IMR-90 (cell line): ENCODE results near the gene MAPKAP1. TPM values are rescaled to one million over a fixed set of nuclear protein-coding genes. Genes with fewer than 3 reads are reported as not detected.

ENCODE experiments used
- ATAC-seq: fragments of 200-7000 bp; cut with Tn5 transposase; 2 replicates; pipeline ENCODE4 v1.9.1; 2020; ENCODE audit warnings: low read depth, mild to moderate bottlenecking, moderate library complexity
- BruUV-seq: library from RNA; stranded (reverse); fragments of 400-500 nt; replicated peaks from 2 replicates; lab custom pipeline; 2021; lab: Mats Ljungman, UMichigan
- CTCF ChIA-PET: fragments of 300-600 bp; formaldehyde crosslinking; extraction: SDS; loops from one replicate; lab custom pipeline; 2021; ENCODE audit warnings: antibody characterized with exemption; lab: Yijun Ruan, JAX
- POLR2A ChIA-PET: fragments of 300-600 bp; sonication (Branson Sonifier 250); formaldehyde crosslinking; loops from one replicate; lab custom pipeline; 2022; ENCODE audit warnings: antibody characterized with exemption; ENCODE audit not compliant: unreplicated experiment; lab: Charles Lee
- DNase-seq: peaks from one replicate; pipeline ENCODE4 v3.0.0; 2013
- H2AFZ ChIP-seq: replicated peaks from 2 replicates; pipeline ENCODE3; 2013; ENCODE audit warnings: low read length, mild to moderate bottlenecking; ENCODE audit not compliant: poor library complexity
- H2AK5ac ChIP-seq: 2 replicates; pipeline ENCODE4 v1.6.1; 2013; ENCODE audit warnings: low read depth, low read length, inconsistent platforms
- H2AK9ac ChIP-seq: replicated peaks from 2 replicates; pipeline ENCODE3; 2013; ENCODE audit warnings: mild to moderate bottlenecking, low read depth, low read length, moderate library complexity; ENCODE audit not compliant: poor library complexity
- H2BK120ac ChIP-seq: 2 replicates; pipeline ENCODE4 v1.6.1; 2013; ENCODE audit warnings: low read depth, low read length, inconsistent platforms
- H2BK15ac ChIP-seq: 3 replicates; pipeline ENCODE4 v1.6.1; 2013; ENCODE audit warnings: low read depth, low read length, inconsistent platforms
- H2BK20ac ChIP-seq: 2 replicates; pipeline ENCODE4 v1.6.1; 2013; ENCODE audit warnings: low read depth, mild to moderate bottlenecking, inconsistent platforms, low read length, moderate library complexity
- H2BK5ac ChIP-seq: 2 replicates; pipeline ENCODE4 v1.6.1; 2013; ENCODE audit warnings: mild to moderate bottlenecking, low read depth, low read length, inconsistent platforms; ENCODE audit not compliant: poor library complexity, severe bottlenecking
- H3K14ac ChIP-seq: replicated peaks from 2 replicates; pipeline ENCODE4 v1.6.1; 2013; ENCODE audit warnings: low read depth, low read length, inconsistent platforms
- H3K18ac ChIP-seq: 2 replicates; pipeline ENCODE4 v1.6.1; 2013; ENCODE audit warnings: low read depth, low read length, control low read depth
- H3K23ac ChIP-seq: 2 replicates; pipeline ENCODE4 v1.6.1; 2013; ENCODE audit warnings: low read depth, low read length, inconsistent platforms
- H3K27ac ChIP-seq: 2 replicates; pipeline ENCODE4 v1.5.1; 2013; ENCODE audit warnings: mild to moderate bottlenecking, control low read depth, low read length; ENCODE audit not compliant: insufficient read depth
- H3K27me3 ChIP-seq: 2 replicates; pipeline ENCODE4 v1.6.1; 2013; ENCODE audit warnings: low read length; ENCODE audit not compliant: control insufficient read depth, insufficient read depth
- H3K36me3 ChIP-seq: 2 replicates; pipeline ENCODE4 v1.6.1; 2013; ENCODE audit warnings: low read length, mixed read lengths; ENCODE audit not compliant: control insufficient read depth, insufficient read depth
- H3K4ac ChIP-seq: 2 replicates; pipeline ENCODE4 v1.6.1; 2013; ENCODE audit warnings: low read depth, low read length, inconsistent platforms
- H3K4me1 ChIP-seq: 2 replicates; pipeline ENCODE4 v1.6.1; 2013; ENCODE audit warnings: low read length, mixed read lengths; ENCODE audit not compliant: control insufficient read depth, insufficient read depth
- H3K4me2 ChIP-seq: 2 replicates; pipeline ENCODE4 v1.6.1; 2013; ENCODE audit warnings: low read depth, mild to moderate bottlenecking, control low read depth, low read length, moderate library complexity
- H3K4me3 ChIP-seq: 2 replicates; pipeline ENCODE4 v1.5.1; 2013; ENCODE audit warnings: low read depth, mild to moderate bottlenecking, control low read depth, low read length, moderate library complexity; ENCODE audit not compliant: insufficient read depth
- H3K56ac ChIP-seq: 2 replicates; pipeline ENCODE4 v1.6.1; 2013; ENCODE audit warnings: low read length, inconsistent platforms; ENCODE audit not compliant: insufficient read depth; ENCODE audit errors: extremely low read depth
- H3K79me1 ChIP-seq, 2 experiments: 2 replicates each; pipeline ENCODE4 v1.6.1; 2013; ENCODE audit warnings: low read length in 2 of 2, inconsistent platforms in 1 of 2, low read depth in 1 of 2
- H3K9ac ChIP-seq: 2 replicates; pipeline ENCODE4 v1.6.1; 2013; ENCODE audit warnings: low read depth, low read length, control low read depth
- H3K9me1 ChIP-seq: 2 replicates; pipeline ENCODE4 v1.6.1; 2013; ENCODE audit warnings: low read length, inconsistent platforms; ENCODE audit not compliant: insufficient read depth
- H3K9me3 ChIP-seq: 2 replicates; pipeline ENCODE4 v1.6.1; 2013; ENCODE audit warnings: low read length; ENCODE audit not compliant: control insufficient read depth, insufficient read depth
- H4K20me1 ChIP-seq: 2 replicates; pipeline ENCODE4 v1.6.1; 2013; ENCODE audit warnings: low read length, inconsistent platforms; ENCODE audit not compliant: insufficient read depth
- H4K5ac ChIP-seq: 2 replicates; pipeline ENCODE4 v1.6.1; 2013; ENCODE audit warnings: mild to moderate bottlenecking, low read depth, low read length, control low read depth
- H4K8ac ChIP-seq, 2 experiments: 2 replicates each; pipeline ENCODE4 v1.6.1; 2013; ENCODE audit warnings: low read depth in 2 of 2, low read length in 2 of 2, control low read depth in 1 of 2, inconsistent platforms in 1 of 2
- H4K91ac ChIP-seq: 2 replicates; pipeline ENCODE4 v1.6.1; 2013; ENCODE audit warnings: low read depth, low read length, inconsistent platforms; ENCODE audit not compliant: insufficient read depth
- CEBPB ChIP-seq: IDR thresholded peaks from 2 replicates; pipeline ENCODE4 v1.6.1; 2012; ENCODE audit warnings: low read depth, low read length, improper control_type of control experiment
- USF2 ChIP-seq: fragments of 150-350 bp; IDR thresholded peaks from 2 replicates; pipeline ENCODE4 v1.6.1; 2017; ENCODE audit warnings: mild to moderate bottlenecking, antibody characterized with exemption, low read length, low read depth
- WGBS, 2 experiments: methylation state at CpG; one replicate each; pipeline versions ENCODE4 v1.1.5 to v1.1.7; 2013; ENCODE audit warnings: missing lambda C conversion rate in 2 of 2; ENCODE audit not compliant: insufficient read length in 1 of 2; ENCODE audit errors: extremely low coverage in 2 of 2; 5-methylcytosine and 5-hydroxymethylcytosine counted together
- dilution Hi-C: fragments of 300-500 bp; cut with HindIII; formaldehyde crosslinking; loops from one replicate; pipeline ENCODE4 v1.14.3; 2018; ENCODE audit warnings: low sequenced_read_pairs; ENCODE audit not compliant: unreplicated experiment
- in situ Hi-C: fragments of 300-500 bp; cut with MboI; formaldehyde crosslinking; loops from 3 replicates; pipeline ENCODE4 v1.14.3; 2019; ENCODE audit warnings: low sequenced_read_pairs, inconsistent platforms, mixed read lengths
- intact Hi-C: fragments of 100-400 bp; cut with micrococcal nuclease; formaldehyde crosslinking; loops from 2 replicates; pipeline ENCODE4 v1.10.0; 2022
- polyA plus RNA-seq, 3 experiments: library from polyadenylated mRNA; depleted of rRNA; stranded (reverse); fragments of >200 nt; gene quantifications; 2 replicates each; pipeline ENCODE4 v1.2.3, GENCODE V29; 2012; ENCODE audit warnings: low replicate concordance in 1 of 3
- total RNA-seq: library from RNA; depleted of rRNA; stranded (reverse); fragments of >200 nt; gene quantifications from 2 replicates; pipeline ENCODE4 v1.2.3, GENCODE V29; 2012

Gene MAPKAP1
- total and polyA plus RNA-seq, 2 of the 4 experiments (the other 2 are of a cell fraction) = 87.2 to 158 TPM

DNA sequence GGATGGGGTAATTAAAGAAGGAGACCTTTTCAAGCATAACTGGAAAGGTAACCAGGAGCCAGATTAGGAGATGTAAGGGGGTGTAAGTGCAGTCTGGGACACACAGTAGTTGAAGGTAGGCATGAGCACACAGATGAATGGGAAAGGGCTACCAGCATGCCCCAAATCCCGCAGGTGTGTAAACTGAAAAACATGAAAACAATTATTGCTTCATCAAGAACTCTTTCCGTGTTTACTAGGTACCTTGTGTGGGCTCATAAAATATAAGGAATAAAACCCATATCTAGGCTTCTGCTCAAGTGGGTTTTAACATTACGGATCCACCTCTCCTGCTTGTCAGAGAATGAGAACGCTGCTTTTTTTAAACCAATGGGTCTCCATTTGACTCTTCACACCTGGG is 1.1 kb downstream of the MAPKAP1 start:
- H2AK9ac ChIP-seq = no peak overlapping the region
- intact Hi-C loops (loop anchor here (5.0 kb wide), 1 partner anchor 299 kb away; no protein-coding TSS in a partner anchor), in situ Hi-C loops (no loop called here), dilution Hi-C loops (no loop called here)
- ChIA-PET CTCF (no interaction called here), POLR2A (no interaction called here)
- H3K27ac ChIP-seq = no peak overlapping the region
- ATAC-seq (no peak), DNase-seq (no peak)
- peak overlapping the region in 1 of 2 experiments; percentile 75; a peak in 2 of 4 replicates for H4K8ac ChIP-seq
- peaks cover 5% of the 10 kb centered on the region for H3K4me1 ChIP-seq
- 0 out of 2 replicates have a peak overlapping the region, but pooled peaks have one; percentile 40 for H3K56ac ChIP-seq
- H3K9me1 ChIP-seq = peaks cover 16% of the 10 kb centered on the region
- no peak overlapping the region for H3K18ac ChIP-seq
- peak overlapping the region; percentile 75; the same call in 1 of the 2 replicates for H3K14ac ChIP-seq
- H2AK5ac ChIP-seq = no peak overlapping the region
- no peak overlapping the region for H2BK120ac ChIP-seq
- H2BK5ac ChIP-seq = no peak overlapping the region
- H2AFZ ChIP-seq = no peak overlapping the region
- no peak overlapping the region for H2BK20ac ChIP-seq
- peak overlapping the region; percentile 67; the same call in 1 of the 2 replicates for H3K4me3 ChIP-seq
- no peaks in the 10 kb centered on the region for H3K27me3 ChIP-seq
- H3K9ac ChIP-seq = peak overlapping the region; percentile 91; the same call in 1 of the 2 replicates
- H3K4me2 ChIP-seq = peak overlapping the region; percentile 99
- no peaks in the 10 kb centered on the region for H3K9me3 ChIP-seq
- 0 out of 2 replicates have a peak, but pooled peaks cover 1% of the 10 kb centered on the region for H3K36me3 ChIP-seq
- no peak for TF ChIP-seq USF2
- peak; percentile 45; the same call in 1 of the 2 replicates for TF ChIP-seq CEBPB
- peaks cover 16 to 50% of the 10 kb centered on the region in 2 experiments for H3K79me1 ChIP-seq
- no peak overlapping the region for H2BK15ac ChIP-seq
- no CpG with 5 or more reads among the region's 4 CpGs for WGBS, 2 experiments
- no peak overlapping the region for H4K91ac ChIP-seq
- no peak overlapping the region for H4K5ac ChIP-seq
- H3K23ac ChIP-seq = peak overlapping the region; percentile 76; the same call in 1 of the 2 replicates
- BruUV-seq = no TSS peak
- peaks cover 16% of the 10 kb centered on the region; the same call in 1 of the 2 replicates for H4K20me1 ChIP-seq
- peak overlapping the region; percentile 61; the same call in 1 of the 2 replicates for H3K4ac ChIP-seq
